ENCODE measurements around the gene TREM1. TPM values are rescaled to one million over a fixed set of nuclear protein-coding genes. Genes with fewer than 3 reads are reported as not detected.
A peak's percentile ranks its signal among the peaks of the same experiment; 100 is the strongest.

Gene TREM1
- total RNA-seq, 1 donor from 2014 or later, result 0.20 TPM

DNA sequence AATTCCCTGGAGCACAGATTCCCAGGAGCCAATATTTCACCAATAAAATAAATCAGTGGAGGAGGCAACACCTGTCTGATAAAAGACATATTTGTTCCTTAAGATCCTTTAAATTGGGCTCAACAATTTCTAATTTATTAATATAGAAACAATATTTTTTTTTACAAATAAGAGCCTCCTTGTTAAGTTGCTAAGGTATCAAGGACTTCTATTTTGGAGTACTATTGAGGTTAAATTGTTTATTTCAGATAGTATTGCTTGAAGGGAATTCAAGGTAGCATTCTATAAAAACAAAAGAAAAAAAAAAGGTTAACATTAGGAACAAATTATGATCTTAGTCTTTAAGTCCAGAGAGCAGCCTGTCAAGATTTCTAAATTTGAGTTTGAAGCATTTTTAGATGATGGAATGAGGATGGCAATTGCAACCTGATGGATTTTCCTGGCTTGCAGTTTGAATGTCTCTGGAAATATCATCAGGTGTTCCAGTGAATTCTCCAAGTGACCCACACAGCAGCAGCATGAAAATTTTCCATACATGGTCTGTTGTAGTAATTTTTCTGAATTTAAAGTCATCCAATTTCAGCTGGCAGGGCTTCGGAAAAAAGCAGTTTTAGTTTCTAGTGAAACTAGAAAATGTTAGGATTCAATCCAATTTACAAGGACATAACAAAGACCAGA lies 29.6 kb upstream of the TREM1 start:
- Mint-ChIP-seq H3K9me3 (ENCODE audit: unreplicated experiment) (no peaks in the 10 kb centered on the region), H3K36me3 (ENCODE audit: low read depth, unreplicated experiment) (no peaks in the 10 kb centered on the region), H3K4me1 (ENCODE audit: low read depth, unreplicated experiment) (peaks cover 2% of the 10 kb centered on the region), H3K27ac (ENCODE audit: unreplicated experiment) (no peak overlapping the region), H3K4me3 (ENCODE audit: unreplicated experiment) (no peak overlapping the region), H3K27me3 (ENCODE audit: low read depth, unreplicated experiment) (peaks cover 26% of the 10 kb centered on the region)
- Histone ChIP-seq H2AFZ (ENCODE audit: low read depth, low read length) (no peak overlapping the region), H3K4me2 (ENCODE audit: low read length) (no peak overlapping the region), H3K27me3 (ENCODE audit: insufficient read depth, low read length) (peaks cover 31% of the 10 kb centered on the region), H4K20me1 (ENCODE audit: insufficient read depth, low read length) (no peaks in the 10 kb centered on the region), H3K4me3 (ENCODE audit: insufficient read depth, low read depth, low read length) (no peak overlapping the region), H3K9ac (ENCODE audit: low read length) (no peak overlapping the region), H3K79me2 (ENCODE audit: insufficient read depth, low read length) (no peaks in the 10 kb centered on the region), H3K9me3 (ENCODE audit: insufficient read depth, low read depth, low read length) (no peaks in the 10 kb centered on the region), H3K4me1 (ENCODE audit: insufficient read depth, low read length) (peaks cover 8% of the 10 kb centered on the region), H3K27ac (ENCODE audit: low read depth, low read length) (no peak overlapping the region), H3K36me3 (ENCODE audit: insufficient read depth, low read length) (no peaks in the 10 kb centered on the region)
- FAIRE-seq (no peak), DNase-seq (ENCODE audit: low read depth) (no peak)
- TF ChIP-seq, protein P1, sequence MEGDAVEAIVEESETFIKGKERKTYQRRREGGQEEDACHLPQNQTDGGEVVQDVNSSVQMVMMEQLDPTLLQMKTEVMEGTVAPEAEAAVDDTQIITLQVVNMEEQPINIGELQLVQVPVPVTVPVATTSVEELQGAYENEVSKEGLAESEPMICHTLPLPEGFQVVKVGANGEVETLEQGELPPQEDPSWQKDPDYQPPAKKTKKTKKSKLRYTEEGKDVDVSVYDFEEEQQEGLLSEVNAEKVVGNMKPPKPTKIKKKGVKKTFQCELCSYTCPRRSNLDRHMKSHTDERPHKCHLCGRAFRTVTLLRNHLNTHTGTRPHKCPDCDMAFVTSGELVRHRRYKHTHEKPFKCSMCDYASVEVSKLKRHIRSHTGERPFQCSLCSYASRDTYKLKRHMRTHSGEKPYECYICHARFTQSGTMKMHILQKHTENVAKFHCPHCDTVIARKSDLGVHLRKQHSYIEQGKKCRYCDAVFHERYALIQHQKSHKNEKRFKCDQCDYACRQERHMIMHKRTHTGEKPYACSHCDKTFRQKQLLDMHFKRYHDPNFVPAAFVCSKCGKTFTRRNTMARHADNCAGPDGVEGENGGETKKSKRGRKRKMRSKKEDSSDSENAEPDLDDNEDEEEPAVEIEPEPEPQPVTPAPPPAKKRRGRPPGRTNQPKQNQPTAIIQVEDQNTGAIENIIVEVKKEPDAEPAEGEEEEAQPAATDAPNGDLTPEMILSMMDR (IDR thresholded peaks at IDR 0.05; ENCODE audit: insufficient read depth, low read depth, low read length), result no peak

DNA sequence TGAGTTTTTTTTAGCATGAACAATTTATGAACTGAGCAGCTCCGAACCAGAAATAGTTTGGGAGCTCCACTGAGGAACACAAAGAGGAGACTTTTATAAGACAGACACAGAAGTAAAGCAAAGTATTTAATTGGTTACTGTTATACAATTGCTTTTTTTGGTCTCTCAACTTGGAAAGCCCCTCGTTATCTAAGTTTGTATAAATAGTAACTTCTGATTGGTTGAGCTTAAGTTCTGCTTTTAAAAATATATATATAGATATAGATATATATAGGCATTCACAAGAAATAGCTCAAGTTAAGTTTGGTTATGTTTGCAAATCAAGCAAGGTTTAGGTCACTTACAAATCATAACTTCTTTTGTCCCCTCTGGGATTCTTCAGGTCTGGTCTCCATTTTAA lies 28.7 kb upstream of the TREM1 start:
- peaks cover 8% of the 10 kb centered on the region for H3K4me1 ChIP-seq (ENCODE audit: insufficient read depth, low read length)
- H3K79me2 ChIP-seq (ENCODE audit: insufficient read depth, low read length), result no peaks in the 10 kb centered on the region
- peaks cover 2% of the 10 kb centered on the region for H3K4me1 Mint-ChIP-seq (ENCODE audit: low read depth, unreplicated experiment)
- H2AFZ ChIP-seq (ENCODE audit: low read depth, low read length), result no peak overlapping the region
- TF ChIP-seq, protein P1 (IDR thresholded peaks at IDR 0.05; ENCODE audit: insufficient read depth, low read depth, low read length), result no peak
- TF ChIP-seq EZH2 (IDR thresholded peaks at IDR 0.05; ENCODE audit: insufficient read depth, low read length), result no peak
- H3K9me3 ChIP-seq (ENCODE audit: insufficient read depth, low read depth, low read length), result no peaks in the 10 kb centered on the region
- H3K4me3 ChIP-seq (ENCODE audit: insufficient read depth, low read depth, low read length), result no peak overlapping the region
- no peak overlapping the region for H3K27ac ChIP-seq (ENCODE audit: low read depth, low read length)
- H3K27me3 ChIP-seq (ENCODE audit: insufficient read depth, low read length), result peaks cover 31% of the 10 kb centered on the region
- no peaks in the 10 kb centered on the region for H3K36me3 ChIP-seq (ENCODE audit: insufficient read depth, low read length)
- peaks cover 26% of the 10 kb centered on the region for H3K27me3 Mint-ChIP-seq (ENCODE audit: low read depth, unreplicated experiment)
- H3K4me2 ChIP-seq (ENCODE audit: low read length), result no peak overlapping the region
- DNase-seq (ENCODE audit: low read depth) (no peak), FAIRE-seq (no peak)
- no peaks in the 10 kb centered on the region for H3K36me3 Mint-ChIP-seq (ENCODE audit: low read depth, unreplicated experiment)
- no peak overlapping the region for H3K9ac ChIP-seq (ENCODE audit: low read length)
- H3K27ac Mint-ChIP-seq (ENCODE audit: unreplicated experiment), result no peak overlapping the region
- H4K20me1 ChIP-seq (ENCODE audit: insufficient read depth, low read length), result no peaks in the 10 kb centered on the region
- no peak overlapping the region for H3K4me3 Mint-ChIP-seq (ENCODE audit: unreplicated experiment)
- H3K9me3 Mint-ChIP-seq (ENCODE audit: unreplicated experiment), result no peaks in the 10 kb centered on the region

DNA sequence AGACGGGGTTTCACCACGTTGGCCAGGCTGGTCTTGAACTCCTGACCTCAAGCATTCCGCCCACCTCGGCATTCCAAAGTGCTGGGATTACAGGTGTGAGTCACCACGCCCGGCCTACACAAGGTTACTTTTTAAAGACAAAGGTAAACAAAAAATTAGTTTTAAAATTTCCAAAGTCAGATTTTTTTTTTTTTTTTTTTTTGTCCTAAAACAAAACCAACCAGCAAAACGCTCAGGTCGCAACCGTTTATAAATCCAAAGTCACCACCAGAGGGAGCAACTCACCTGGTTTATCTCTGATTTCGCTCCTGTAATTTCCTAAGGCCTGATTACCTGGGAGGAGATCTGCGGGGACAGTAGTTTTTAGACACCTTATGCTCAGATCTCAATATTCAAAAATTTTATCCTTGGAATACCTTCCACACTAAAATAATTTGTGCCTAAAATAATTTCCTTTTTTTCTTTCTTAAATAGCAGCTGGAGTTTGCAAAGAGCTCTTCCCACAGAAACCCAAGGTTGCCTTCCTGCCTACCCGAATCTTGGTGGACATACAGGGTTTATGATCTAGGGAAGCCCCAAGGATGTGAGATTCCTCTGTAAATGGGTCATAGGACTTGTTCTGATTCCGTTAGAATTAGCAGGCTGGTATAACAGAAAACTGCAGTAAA lies 19.8 kb upstream of the TREM1 start:
- FAIRE-seq, result no peak

More for the DNA sequence above, 19.8 kb upstream of the TREM1 start:
- Mint-ChIP-seq H3K36me3 (ENCODE audit: low read depth, unreplicated experiment) (no peaks in the 10 kb centered on the region), H3K27ac (ENCODE audit: unreplicated experiment) (no peak overlapping the region), H3K4me1 (ENCODE audit: low read depth, unreplicated experiment) (no peaks in the 10 kb centered on the region), H3K4me3 (ENCODE audit: unreplicated experiment) (no peak overlapping the region), H3K27me3 (ENCODE audit: low read depth, unreplicated experiment) (peaks cover 18% of the 10 kb centered on the region), H3K9me3 (ENCODE audit: unreplicated experiment) (peaks cover 2% of the 10 kb centered on the region)
- Histone ChIP-seq H3K9ac (ENCODE audit: low read length) (no peak overlapping the region), H3K36me3 (ENCODE audit: insufficient read depth, low read length) (no peaks in the 10 kb centered on the region), H3K4me1 (ENCODE audit: insufficient read depth, low read length) (no peaks in the 10 kb centered on the region), H3K27ac (ENCODE audit: low read depth, low read length) (no peak overlapping the region), H2AFZ (ENCODE audit: low read depth, low read length) (no peak overlapping the region), H3K4me3 (ENCODE audit: insufficient read depth, low read depth, low read length) (no peak overlapping the region), H3K9me3 (ENCODE audit: insufficient read depth, low read depth, low read length) (no peaks in the 10 kb centered on the region), H4K20me1 (ENCODE audit: insufficient read depth, low read length) (no peaks in the 10 kb centered on the region), H3K27me3 (ENCODE audit: insufficient read depth, low read length) (peaks cover 5% of the 10 kb centered on the region), H3K79me2 (ENCODE audit: insufficient read depth, low read length) (no peaks in the 10 kb centered on the region), H3K4me2 (ENCODE audit: low read length) (no peak overlapping the region)
- TF ChIP-seq, protein P1 (IDR thresholded peaks at IDR 0.05; ENCODE audit: insufficient read depth, low read depth, low read length), result peak; percentile 54
- no peak for TF ChIP-seq EZH2 (IDR thresholded peaks at IDR 0.05; ENCODE audit: insufficient read depth, low read length)
- DNase-seq (ENCODE audit: low read depth), result peak; percentile 10

Measured in astrocyte (in vitro differentiated cells and primary cell).